Adipocyte (in vitro differentiated cells): ENCODE data around the gene SIN3B.
"Not testable (repeated sequence)": the region's sequence is repeated elsewhere in the genome, so short reads cannot be mapped to it uniquely, and the experiment has no call there.

ENCODE experiments used
- DNase-seq: peaks from one replicate; pipeline ENCODE4 v3.0.0-alpha.2; 2015; ENCODE audit warnings: low read depth
- H3K27me3 ChIP-seq: replicated peaks from 2 replicates; pipeline ENCODE4 v1.7.0; 2013; ENCODE audit warnings: mild to moderate bottlenecking, low read length, moderate library complexity; ENCODE audit not compliant: control insufficient read depth, insufficient read depth
- H3K36me3 ChIP-seq: 2 replicates; pipeline ENCODE4 v1.7.0; 2013; ENCODE audit warnings: low read length, mild to moderate bottlenecking, moderate library complexity; ENCODE audit not compliant: control insufficient read depth, insufficient read depth, severe bottlenecking
- H3K4me1 ChIP-seq: 2 replicates; pipeline ENCODE4 v1.7.0; 2013; ENCODE audit warnings: mild to moderate bottlenecking, low read length, moderate library complexity; ENCODE audit not compliant: control insufficient read depth, insufficient read depth
- H3K4me3 ChIP-seq: 2 replicates; pipeline ENCODE4 v1.7.0; 2013; ENCODE audit warnings: mild to moderate bottlenecking, low read length, moderate library complexity
- H3K9ac ChIP-seq: 2 replicates; pipeline ENCODE4 v1.7.0; 2013; ENCODE audit warnings: mild to moderate bottlenecking, low read length, moderate library complexity
- H3K9me3 ChIP-seq: 2 replicates; pipeline ENCODE4 v1.7.0; 2013; ENCODE audit warnings: mild to moderate bottlenecking, low read length, moderate library complexity; ENCODE audit not compliant: control insufficient read depth

Gene SIN3B

GRCh38 chr19:16869331-16869972, 40.3 kb downstream of the SIN3B start:
- no peaks in the 10 kb centered on the region for H3K4me1 ChIP-seq
- no peaks in the 10 kb centered on the region for H3K9me3 ChIP-seq
- H3K36me3 ChIP-seq = peaks cover 87% of the 10 kb centered on the region
- H3K4me3 ChIP-seq = no peak overlapping the region
- DNase-seq = no peak
- no peak overlapping the region for H3K9ac ChIP-seq
- no peaks in the 10 kb centered on the region for H3K27me3 ChIP-seq

GRCh38 chr19:16871871-16872270, 42.7 kb downstream of the SIN3B start:
- Histone ChIP-seq H3K9ac (no peak overlapping the region), H3K9me3 (no peaks in the 10 kb centered on the region), H3K4me1 (no peaks in the 10 kb centered on the region), H3K4me3 (no peak overlapping the region), H3K36me3 (peaks cover 75% of the 10 kb centered on the region), H3K27me3 (no peaks in the 10 kb centered on the region)
- no peak for DNase-seq

DNA sequence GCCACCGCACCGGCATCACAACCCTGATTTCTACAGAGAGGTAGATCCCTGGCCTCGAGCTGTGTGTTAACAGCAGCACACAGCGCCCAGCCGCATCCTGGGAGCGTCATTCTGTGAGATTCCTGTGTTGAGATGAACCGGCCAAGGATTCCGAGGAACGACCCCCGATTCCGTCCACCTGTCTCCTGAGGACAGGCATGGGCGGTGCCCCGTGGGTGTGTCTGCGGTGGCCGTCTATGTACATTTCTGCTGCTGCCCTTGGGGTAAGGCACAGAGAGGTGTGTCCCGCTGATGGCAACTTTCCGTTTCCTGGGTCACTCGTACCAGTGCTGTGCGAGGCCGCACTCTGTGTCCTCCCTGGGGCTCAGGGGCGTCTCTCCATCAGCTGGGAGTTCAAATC, 43.5 kb downstream of the SIN3B start:
- Histone ChIP-seq H3K4me3 (no peak overlapping the region), H3K4me1 (no peaks in the 10 kb centered on the region), H3K27me3 (no peaks in the 10 kb centered on the region), H3K36me3 (peaks cover 75% of the 10 kb centered on the region), H3K9ac (no peak overlapping the region), H3K9me3 (no peaks in the 10 kb centered on the region)
- no peak for DNase-seq

DNA sequence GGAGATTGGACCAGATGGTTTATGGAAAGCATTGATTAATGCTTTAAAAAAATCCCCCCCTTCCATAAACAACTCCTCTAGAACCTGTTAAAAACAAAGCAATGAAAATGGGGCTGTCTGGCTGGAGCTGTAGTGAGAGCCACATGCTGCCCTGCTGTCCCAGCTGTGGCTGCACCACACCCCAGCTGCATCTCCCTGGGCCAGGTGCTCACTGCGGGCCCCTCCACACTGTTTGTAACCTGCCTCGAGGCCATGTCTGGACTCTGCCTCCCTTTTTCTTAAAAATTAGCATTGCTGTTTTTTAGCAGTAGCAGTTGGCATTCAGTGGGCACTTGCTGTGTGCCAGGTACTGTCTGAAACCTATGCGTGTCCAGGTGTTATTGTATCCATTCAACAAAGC, 44.4 kb downstream of the SIN3B start:
- H3K9me3 ChIP-seq = no peaks in the 10 kb centered on the region
- H3K27me3 ChIP-seq = no peaks in the 10 kb centered on the region
- no peak for DNase-seq
- peaks cover 75% of the 10 kb centered on the region for H3K36me3 ChIP-seq
- H3K9ac ChIP-seq = no peak overlapping the region
- no peak overlapping the region for H3K4me3 ChIP-seq
- no peaks in the 10 kb centered on the region for H3K4me1 ChIP-seq

DNA sequence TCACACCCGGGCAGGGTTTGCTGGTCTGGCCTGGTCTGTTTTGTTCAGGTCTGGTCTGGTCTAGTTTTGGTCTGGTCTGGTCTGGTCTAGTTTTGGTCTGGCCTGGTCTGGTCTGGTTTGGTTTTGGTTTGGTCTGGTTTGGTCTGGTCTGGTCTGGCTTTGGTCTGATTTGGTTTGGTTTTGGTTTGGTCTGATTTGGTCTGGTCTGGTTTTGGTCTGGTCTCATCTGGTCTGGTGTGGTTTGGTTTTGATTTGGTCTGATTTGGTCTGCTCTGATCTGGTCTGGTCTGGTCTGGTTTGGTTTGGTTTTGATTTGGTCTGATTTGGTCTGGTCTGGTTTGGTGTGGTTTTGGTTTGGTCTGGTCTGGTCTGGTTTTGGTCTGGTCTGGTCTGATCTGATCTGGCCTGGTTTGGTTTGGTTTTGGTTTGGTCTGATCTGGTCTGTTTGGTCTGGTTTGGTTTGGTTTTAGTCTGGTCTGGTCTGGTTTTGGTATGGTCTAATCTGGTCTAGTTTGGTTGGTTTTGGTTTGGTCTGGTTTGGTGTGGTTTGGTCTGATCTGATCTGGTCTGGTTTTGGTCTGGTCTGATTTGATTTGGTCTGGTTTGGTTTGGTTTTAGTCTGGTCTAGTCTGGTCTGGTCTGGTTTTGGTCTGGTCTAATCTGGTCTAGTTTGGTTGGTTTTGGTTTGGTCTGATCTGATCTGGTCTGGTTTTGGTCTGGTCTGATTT, 45.2 kb downstream of the SIN3B start:
- no peaks in the 10 kb centered on the region for H3K9me3 ChIP-seq
- peaks cover 75% of the 10 kb centered on the region for H3K36me3 ChIP-seq
- no peaks in the 10 kb centered on the region for H3K4me1 ChIP-seq
- H3K27me3 ChIP-seq = no peaks in the 10 kb centered on the region
- no peak for DNase-seq
- no peak overlapping the region for H3K9ac ChIP-seq
- H3K4me3 ChIP-seq = no peak overlapping the region

- peaks cover 75% of the 10 kb centered on the region for H3K36me3 ChIP-seq
- not testable (repeated sequence) for H3K9ac ChIP-seq, H3K4me1 ChIP-seq, H3K4me3 ChIP-seq, H3K9me3 ChIP-seq, H3K27me3 ChIP-seq, DNase-seq
Measured at GRCh38 chr19:16874978-16875299, 45.7 kb downstream of the SIN3B start.

DNA sequence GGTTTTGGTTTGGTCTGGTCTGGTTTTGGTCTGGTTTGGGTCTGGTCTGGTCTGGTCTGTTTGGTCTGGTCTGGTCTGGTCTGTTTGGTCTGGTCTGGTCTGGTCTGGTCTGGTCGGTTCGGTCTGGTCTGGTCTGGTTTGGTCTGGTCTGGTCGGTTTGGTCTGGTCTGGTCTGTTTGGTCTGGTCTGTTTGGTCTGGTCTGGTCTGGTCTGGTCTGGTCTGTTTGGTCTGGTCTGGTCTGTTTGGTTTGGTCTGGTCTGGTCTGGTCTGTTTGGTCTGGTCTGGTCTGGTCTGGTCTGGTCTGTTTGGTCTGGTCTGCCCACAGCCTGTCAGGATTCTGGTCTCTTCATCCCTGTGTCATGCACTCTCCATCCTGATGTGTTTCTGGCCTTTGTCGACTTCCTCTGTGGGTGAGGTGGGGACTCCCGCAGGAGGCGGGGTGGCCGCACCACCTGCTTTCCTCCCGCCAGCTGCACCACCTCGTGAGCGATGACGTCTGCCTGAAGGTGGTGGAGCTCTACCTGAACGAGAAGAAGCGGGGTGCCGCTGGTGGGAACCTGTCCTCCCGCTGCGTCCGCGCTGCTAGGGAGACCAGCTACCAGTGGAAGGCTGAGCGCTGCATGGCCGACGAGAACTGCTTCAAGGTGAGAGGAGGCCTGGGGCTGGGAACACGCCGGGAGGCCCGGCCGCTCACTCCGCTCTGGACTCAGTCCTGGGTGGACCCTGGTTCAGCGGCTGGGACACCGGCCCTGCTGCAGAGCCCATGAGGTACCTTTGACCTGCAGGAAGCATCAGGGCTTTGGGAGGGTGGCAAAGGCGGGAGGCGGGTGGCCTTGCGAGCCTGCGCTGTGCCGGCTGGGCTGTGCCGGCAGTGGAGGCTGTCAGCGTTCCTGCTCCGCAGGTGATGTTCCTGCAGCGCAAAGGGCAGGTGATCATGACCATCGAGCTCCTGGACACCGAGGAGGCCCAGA, 46.7 kb downstream of the SIN3B start:
- no peak for DNase-seq

GRCh38 chr19:16876904-16877361, 47.7 kb downstream of the SIN3B start:
- Histone ChIP-seq H3K36me3 (peaks cover 59% of the 10 kb centered on the region), H3K4me1 (no peaks in the 10 kb centered on the region), H3K27me3 (no peaks in the 10 kb centered on the region), H3K9ac (no peak overlapping the region), H3K4me3 (no peak overlapping the region), H3K9me3 (peaks cover 4% of the 10 kb centered on the region)
- DNase-seq = no peak

More for the DNA sequence above, 46.7 kb downstream of the SIN3B start:
- H3K36me3 ChIP-seq = peaks cover 70% of the 10 kb centered on the region
- H3K9me3 ChIP-seq = no peaks in the 10 kb centered on the region
- H3K4me1 ChIP-seq = no peaks in the 10 kb centered on the region
- H3K4me3 ChIP-seq = no peak overlapping the region
- H3K9ac ChIP-seq = no peak overlapping the region
- no peaks in the 10 kb centered on the region for H3K27me3 ChIP-seq

GRCh38 chr19:16877581-16877980, 48.4 kb downstream of the SIN3B start:
- Histone ChIP-seq H3K4me1 (no peaks in the 10 kb centered on the region), H3K36me3 (peaks cover 55% of the 10 kb centered on the region), H3K9ac (no peak overlapping the region), H3K27me3 (no peaks in the 10 kb centered on the region), H3K9me3 (peaks cover 10% of the 10 kb centered on the region), H3K4me3 (no peak overlapping the region)
- no peak for DNase-seq

DNA sequence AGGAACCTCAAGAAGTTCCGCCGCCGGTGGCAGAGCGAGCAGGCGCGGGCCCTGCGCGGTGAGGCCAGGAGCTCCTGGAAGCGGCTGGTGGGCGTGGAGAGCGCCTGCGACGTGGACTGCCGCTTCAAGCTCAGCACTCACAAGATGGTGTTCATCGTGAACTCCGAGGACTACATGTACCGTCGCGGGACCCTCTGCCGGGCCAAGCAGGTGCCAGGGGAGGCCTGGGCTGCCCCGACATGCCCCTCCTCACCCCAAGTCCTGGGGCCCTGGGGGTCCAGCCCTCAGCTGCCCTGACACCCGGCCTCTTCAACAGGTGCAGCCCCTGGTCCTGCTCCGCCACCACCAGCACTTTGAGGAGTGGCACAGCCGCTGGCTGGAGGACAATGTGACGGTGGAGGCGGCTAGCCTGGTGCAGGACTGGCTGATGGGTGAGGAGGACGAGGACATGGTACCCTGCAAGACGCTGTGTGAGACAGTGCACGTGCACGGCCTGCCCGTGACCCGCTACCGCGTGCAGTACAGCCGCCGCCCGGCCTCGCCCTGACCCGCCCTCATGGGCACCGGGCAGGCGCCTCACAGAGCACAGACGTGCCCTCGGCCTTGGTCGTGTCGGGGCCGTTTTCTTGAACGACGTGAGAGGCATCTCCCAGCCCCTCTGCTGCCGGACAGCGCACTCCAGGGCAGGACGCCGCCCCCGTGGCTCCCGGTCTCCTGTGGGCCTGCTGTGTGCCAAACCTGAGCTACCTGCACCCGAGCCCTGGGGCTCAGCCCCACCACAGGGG, 49.2 kb downstream of the SIN3B start:
- no peak for DNase-seq
- peaks cover 12% of the 10 kb centered on the region for H3K9me3 ChIP-seq

More for the DNA sequence above, 49.2 kb downstream of the SIN3B start:
- Histone ChIP-seq H3K4me1 (no peaks in the 10 kb centered on the region), H3K27me3 (no peaks in the 10 kb centered on the region), H3K4me3 (no peak overlapping the region), H3K9ac (no peak overlapping the region), H3K36me3 (peaks cover 47% of the 10 kb centered on the region)
